Measurements from ENCODE around the gene ZYX.

Gene ZYX

GRCh38 chr7:143361552-143362130 is 19.5 kb upstream of the ZYX start:
- TF ChIP-seq ESRRG (CRISPR knock-in tag; IDR thresholded peaks at IDR 0.05), result no peak
- no peak for TF ChIP-seq CSDC2 (CRISPR knock-in tag; IDR thresholded peaks at IDR 0.05)
- TF ChIP-seq, protein P1, sequence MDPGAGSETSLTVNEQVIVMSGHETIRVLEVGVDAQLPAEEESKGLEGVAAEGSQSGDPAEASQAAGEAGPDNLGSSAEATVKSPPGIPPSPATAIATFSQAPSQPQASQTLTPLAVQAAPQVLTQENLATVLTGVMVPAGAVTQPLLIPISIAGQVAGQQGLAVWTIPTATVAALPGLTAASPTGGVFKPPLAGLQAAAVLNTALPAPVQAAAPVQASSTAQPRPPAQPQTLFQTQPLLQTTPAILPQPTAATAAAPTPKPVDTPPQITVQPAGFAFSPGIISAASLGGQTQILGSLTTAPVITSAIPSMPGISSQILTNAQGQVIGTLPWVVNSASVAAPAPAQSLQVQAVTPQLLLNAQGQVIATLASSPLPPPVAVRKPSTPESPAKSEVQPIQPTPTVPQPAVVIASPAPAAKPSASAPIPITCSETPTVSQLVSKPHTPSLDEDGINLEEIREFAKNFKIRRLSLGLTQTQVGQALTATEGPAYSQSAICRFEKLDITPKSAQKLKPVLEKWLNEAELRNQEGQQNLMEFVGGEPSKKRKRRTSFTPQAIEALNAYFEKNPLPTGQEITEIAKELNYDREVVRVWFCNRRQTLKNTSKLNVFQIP (CRISPR knock-in tag; IDR thresholded peaks at IDR 0.05; ENCODE audit: borderline replicate concordance, low read depth), result no peak
- no peak for TF ChIP-seq ARNTL (CRISPR knock-in tag; IDR thresholded peaks at IDR 0.05; ENCODE audit: borderline replicate concordance, low read depth)
- TF ChIP-seq TCF4 (CRISPR knock-in tag; IDR thresholded peaks at IDR 0.05; ENCODE audit: borderline replicate concordance), result no peak
- TF ChIP-seq SNAI2 (CRISPR knock-in tag; IDR thresholded peaks at IDR 0.05), result no peak
- no peak for TF ChIP-seq RARB (CRISPR knock-in tag; IDR thresholded peaks at IDR 0.05)
- no peak for TF ChIP-seq TOX (CRISPR knock-in tag; IDR thresholded peaks at IDR 0.05; ENCODE audit: borderline replicate concordance)
- no peak for TF ChIP-seq CSRNP3 (CRISPR knock-in tag; IDR thresholded peaks at IDR 0.05)
- no peak for TF ChIP-seq ZC3H10 (CRISPR knock-in tag; IDR thresholded peaks at IDR 0.05)
- no peak for TF ChIP-seq ZFP30 (CRISPR knock-in tag; IDR thresholded peaks at IDR 0.05)
- TF ChIP-seq ZFP3 (CRISPR knock-in tag; IDR thresholded peaks at IDR 0.05), result no peak
- peak; percentile 54 for ATAC-seq

DNA sequence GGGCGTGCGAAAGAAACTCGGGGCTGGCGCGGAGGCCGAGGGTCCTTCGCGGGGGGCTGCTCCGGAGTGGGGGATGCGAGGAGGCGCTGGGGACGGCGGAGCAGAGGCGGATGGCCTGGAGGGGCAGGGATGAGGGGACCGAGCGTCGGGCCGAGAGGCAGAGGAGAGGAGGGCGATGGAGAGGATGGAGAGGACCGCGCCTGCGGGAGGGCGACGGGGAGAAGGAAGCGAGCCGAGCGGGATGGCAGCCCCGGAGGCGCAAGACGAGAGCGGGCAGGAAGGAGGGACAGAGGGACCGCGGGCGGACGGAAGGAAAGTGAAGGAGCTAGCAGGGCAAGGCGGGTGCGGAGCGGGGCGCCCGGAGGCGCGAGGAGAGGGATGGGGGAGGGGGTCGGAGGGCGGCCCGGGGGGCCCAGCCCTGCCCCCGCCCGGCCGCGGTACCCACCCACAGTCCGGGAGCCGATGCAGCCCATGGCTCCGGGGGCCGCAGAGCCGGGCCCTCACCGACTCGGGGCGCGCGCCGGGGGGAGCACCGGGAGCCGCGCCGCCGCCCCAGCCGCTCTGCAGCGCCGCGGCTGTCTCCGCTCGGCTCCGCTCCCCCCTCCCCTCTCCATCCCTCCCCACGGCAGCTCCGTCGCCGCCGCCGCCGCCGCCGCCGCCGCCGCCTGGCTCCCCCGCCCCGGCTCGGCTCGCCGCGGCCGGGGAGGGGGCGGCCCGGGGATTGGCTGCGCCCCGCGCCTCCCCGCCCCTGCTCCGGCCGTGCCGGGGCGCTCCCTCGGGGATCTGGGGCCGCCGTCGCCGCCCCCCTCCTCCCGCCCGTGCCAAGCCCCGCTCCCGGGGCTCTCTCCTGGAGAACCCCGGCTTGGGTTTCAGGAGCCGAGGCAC is 18.8 kb upstream of the ZYX start, which contains the start of gene FAM131B:
Gene FAM131B, minus strand, starts transcription at position 583 of the 885 bp plus-strand sequence. Its CDS starts 110 bp downstream, at position 473.
- ATAC-seq, result peak; percentile 68
- TF ChIP-seq SNAI2 (CRISPR knock-in tag; IDR thresholded peaks at IDR 0.05) (0 out of 2 replicates have a peak, but pooled peaks have one; percentile 21), PPARA (CRISPR knock-in tag; IDR thresholded peaks at IDR 0.05; ENCODE audit: borderline replicate concordance) (no peak)

GRCh38 chr7:143363016-143363937 is 17.9 kb upstream of the ZYX start:
- TF ChIP-seq CSRNP3 (CRISPR knock-in tag; IDR thresholded peaks at IDR 0.05), result no peak
- no peak for TF ChIP-seq ESRRG (CRISPR knock-in tag; IDR thresholded peaks at IDR 0.05)
- no peak for TF ChIP-seq BACH2 (CRISPR knock-in tag; IDR thresholded peaks at IDR 0.05; ENCODE audit: borderline replicate concordance)
- TF ChIP-seq ZC3H10 (CRISPR knock-in tag; IDR thresholded peaks at IDR 0.05), result no peak
- no peak for TF ChIP-seq CSDC2 (CRISPR knock-in tag; IDR thresholded peaks at IDR 0.05)
- TF ChIP-seq SNAI2 (CRISPR knock-in tag; IDR thresholded peaks at IDR 0.05), result no peak
- TF ChIP-seq RARB (CRISPR knock-in tag; IDR thresholded peaks at IDR 0.05), result no peak
- TF ChIP-seq ARNTL (CRISPR knock-in tag; IDR thresholded peaks at IDR 0.05; ENCODE audit: borderline replicate concordance, low read depth), result no peak
- TF ChIP-seq, protein P1 (CRISPR knock-in tag; IDR thresholded peaks at IDR 0.05; ENCODE audit: borderline replicate concordance, low read depth), result no peak
- no peak for TF ChIP-seq PPARA (CRISPR knock-in tag; IDR thresholded peaks at IDR 0.05; ENCODE audit: borderline replicate concordance)
- TF ChIP-seq ZNF70 (CRISPR knock-in tag; IDR thresholded peaks at IDR 0.05), result no peak
- TF ChIP-seq TCF4 (CRISPR knock-in tag; IDR thresholded peaks at IDR 0.05; ENCODE audit: borderline replicate concordance), result no peak
- no peak for TF ChIP-seq ZFP3 (CRISPR knock-in tag; IDR thresholded peaks at IDR 0.05)
- no peak for TF ChIP-seq ZNF8 (CRISPR knock-in tag; IDR thresholded peaks at IDR 0.05)
- TF ChIP-seq, protein P2, sequence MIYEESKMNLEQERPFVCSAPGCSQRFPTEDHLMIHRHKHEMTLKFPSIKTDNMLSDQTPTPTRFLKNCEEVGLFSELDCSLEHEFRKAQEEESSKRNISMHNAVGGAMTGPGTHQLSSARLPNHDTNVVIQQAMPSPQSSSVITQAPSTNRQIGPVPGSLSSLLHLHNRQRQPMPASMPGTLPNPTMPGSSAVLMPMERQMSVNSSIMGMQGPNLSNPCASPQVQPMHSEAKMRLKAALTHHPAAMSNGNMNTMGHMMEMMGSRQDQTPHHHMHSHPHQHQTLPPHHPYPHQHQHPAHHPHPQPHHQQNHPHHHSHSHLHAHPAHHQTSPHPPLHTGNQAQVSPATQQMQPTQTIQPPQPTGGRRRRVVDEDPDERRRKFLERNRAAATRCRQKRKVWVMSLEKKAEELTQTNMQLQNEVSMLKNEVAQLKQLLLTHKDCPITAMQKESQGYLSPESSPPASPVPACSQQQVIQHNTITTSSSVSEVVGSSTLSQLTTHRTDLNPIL (CRISPR knock-in tag; IDR thresholded peaks at IDR 0.05; ENCODE audit: low read depth), result no peak
- no peak for TF ChIP-seq PATZ1 (CRISPR knock-in tag; IDR thresholded peaks at IDR 0.05; ENCODE audit: borderline replicate concordance)
- no peak for TF ChIP-seq ZFP30 (CRISPR knock-in tag; IDR thresholded peaks at IDR 0.05)
- no peak for TF ChIP-seq ISL1 (CRISPR knock-in tag; IDR thresholded peaks at IDR 0.05)
- ATAC-seq, result peak; percentile 2; the same call in 2 of the 3 replicates

Measured in SK-N-SH treated with all-trans-retinoic acid at 6 μM for 48 hours (cell line).